Measurements from ENCODE around the gene RBPJ.
"Not testable (repeated sequence)": the region's sequence is repeated elsewhere in the genome, so short reads cannot be mapped to it uniquely, and the experiment has no call there.

The RBPJ gene

DNA sequence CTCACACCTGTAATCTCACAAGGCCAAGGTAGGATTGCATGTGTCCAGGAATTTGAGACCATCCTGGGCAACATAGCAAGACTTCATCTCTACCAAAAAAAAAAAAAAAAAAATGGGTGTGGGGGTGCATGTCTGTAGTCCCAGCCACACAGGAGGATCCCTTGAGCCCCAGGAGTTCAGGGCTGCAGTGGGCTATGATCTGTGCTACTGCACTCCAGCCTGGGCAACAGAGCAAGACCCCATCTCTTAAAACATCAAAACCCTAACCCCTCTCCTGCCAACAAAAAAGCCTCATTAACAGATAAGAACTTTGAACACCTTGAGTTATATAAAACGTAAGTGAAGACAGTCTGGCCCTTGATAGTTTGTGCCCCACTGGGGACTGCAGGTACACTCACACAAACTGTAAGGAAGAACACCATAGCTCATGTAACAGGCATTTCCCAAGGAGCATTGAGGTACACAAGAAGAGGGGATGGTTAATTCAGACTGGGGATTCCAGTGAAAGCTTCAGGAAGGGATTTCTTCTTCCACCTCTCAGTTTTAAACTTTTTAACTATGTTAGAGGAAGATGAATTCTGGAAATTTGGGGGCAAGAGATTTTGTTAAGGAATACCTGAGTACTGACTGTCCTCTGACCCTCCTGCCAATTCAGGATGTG, 34.7 kb downstream of the RBPJ start:
- Histone ChIP-seq H4K91ac (ENCODE audit: low read length) (no peak overlapping the region), H3K23ac (ENCODE audit: low read length in 2 of 2) (no peak overlapping the region), H3K36me3 (ENCODE audit: control insufficient read depth in 1 of 2, insufficient read depth in 2 of 2, low read depth in 1 of 2, low read length in 2 of 2) (peaks cover 0 to 42% of the 10 kb centered on the region in 2 experiments), H3K4me2 (ENCODE audit: low read length, poor library complexity, severe bottlenecking) (no peak overlapping the region), H3K9ac (ENCODE audit: low read length) (peak overlapping the region; percentile 23), H3K4me3 (ENCODE audit: insufficient read depth in 1 of 2, low read depth in 1 of 2, low read length in 2 of 2) (no peak overlapping the region), H3K18ac (ENCODE audit: low read depth in 1 of 2, low read length in 2 of 2) (no peak overlapping the region), H3K14ac (ENCODE audit: low read length in 2 of 2) (no peak overlapping the region), H3K4me1 (ENCODE audit: control insufficient read depth, insufficient read depth, low read depth, low read length) (peaks cover 4% of the 10 kb centered on the region), H2AFZ (ENCODE audit: low read depth, low read length) (no peak overlapping the region), H3K79me1 (replicated peaks; ENCODE audit: low read length, poor library complexity, severe bottlenecking) (peaks cover 11% of the 10 kb centered on the region), H4K8ac (ENCODE audit: low read length) (no peak overlapping the region), H3K9me3 (ENCODE audit: control insufficient read depth, low read length) (no peaks in the 10 kb centered on the region), H3K27ac (ENCODE audit: low read length, poor library complexity, severe bottlenecking) (no peak overlapping the region), H2BK12ac (ENCODE audit: low read length in 2 of 2) (no peak overlapping the region), H2BK5ac (ENCODE audit: low read depth, low read length, poor library complexity, severe bottlenecking) (no peak overlapping the region), H2AK5ac (ENCODE audit: low read length, severe bottlenecking) (no peak overlapping the region), H3K4ac (ENCODE audit: low read depth in 1 of 2, low read length in 2 of 2) (no peak overlapping the region), H3K27me3 (ENCODE audit: control insufficient read depth in 1 of 2, insufficient read depth in 1 of 2, low read length in 2 of 2) (no peaks in the 10 kb centered on the region), H2BK120ac (ENCODE audit: low read depth, low read length) (no peak overlapping the region), H2BK15ac (ENCODE audit: low read depth, poor library complexity, severe bottlenecking) (no peak overlapping the region)
- 100% methylated on average over 1 of the region's 1 CpG for WGBS
- no peak for DNase-seq

DNA sequence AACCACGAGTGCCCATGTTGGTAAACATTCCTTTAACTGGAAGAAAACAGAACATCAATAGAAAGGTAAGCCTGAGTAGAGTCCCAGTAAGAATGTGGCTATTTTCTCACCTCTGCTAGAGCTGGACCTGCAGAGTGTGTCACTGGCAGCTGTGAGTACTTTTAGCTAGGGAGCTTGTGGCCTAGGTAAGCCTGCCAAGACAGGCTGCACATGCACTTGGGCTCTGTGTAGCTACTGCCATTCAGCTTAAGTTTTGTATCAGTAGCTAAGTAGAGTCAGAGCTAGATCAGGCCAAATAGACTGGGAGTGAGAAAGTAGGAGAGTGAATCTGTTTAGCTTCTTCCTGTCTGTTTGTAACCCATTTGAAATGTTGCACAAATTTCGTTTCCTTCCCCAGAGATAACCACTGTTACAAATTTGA, 35.3 kb downstream of the RBPJ start:
- Histone ChIP-seq H3K27me3 (ENCODE audit: control insufficient read depth in 1 of 2, insufficient read depth in 1 of 2, low read length in 2 of 2) (no peaks in the 10 kb centered on the region), H2BK12ac (ENCODE audit: low read length in 2 of 2) (no peak overlapping the region), H3K4me1 (ENCODE audit: control insufficient read depth, insufficient read depth, low read depth, low read length) (peaks cover 4% of the 10 kb centered on the region), H3K4ac (ENCODE audit: low read depth in 1 of 2, low read length in 2 of 2) (no peak overlapping the region), H4K8ac (ENCODE audit: low read length) (no peak overlapping the region), H3K4me3 (ENCODE audit: insufficient read depth in 1 of 2, low read depth in 1 of 2, low read length in 2 of 2) (no peak overlapping the region), H2AK5ac (ENCODE audit: low read length, severe bottlenecking) (no peak overlapping the region), H3K4me2 (ENCODE audit: low read length, poor library complexity, severe bottlenecking) (no peak overlapping the region), H3K27ac (ENCODE audit: low read length, poor library complexity, severe bottlenecking) (no peak overlapping the region), H2BK15ac (ENCODE audit: low read depth, poor library complexity, severe bottlenecking) (no peak overlapping the region), H3K18ac (ENCODE audit: low read depth in 1 of 2, low read length in 2 of 2) (no peak overlapping the region), H3K79me1 (replicated peaks; ENCODE audit: low read length, poor library complexity, severe bottlenecking) (peaks cover 11% of the 10 kb centered on the region), H4K91ac (ENCODE audit: low read length) (no peak overlapping the region), H3K14ac (ENCODE audit: low read length in 2 of 2) (no peak overlapping the region), H3K9me3 (ENCODE audit: control insufficient read depth, low read length) (no peaks in the 10 kb centered on the region), H2BK120ac (ENCODE audit: low read depth, low read length) (no peak overlapping the region), H3K9ac (ENCODE audit: low read length) (peak overlapping the region; percentile 23), H2BK5ac (ENCODE audit: low read depth, low read length, poor library complexity, severe bottlenecking) (no peak overlapping the region), H2AFZ (ENCODE audit: low read depth, low read length) (no peak overlapping the region), H3K36me3 (ENCODE audit: control insufficient read depth in 1 of 2, insufficient read depth in 2 of 2, low read depth in 1 of 2, low read length in 2 of 2) (peaks cover 0 to 41% of the 10 kb centered on the region in 2 experiments), H3K23ac (ENCODE audit: low read length in 2 of 2) (peak overlapping the region in 1 of 2 experiments; percentile 77)
- 60% methylated on average over 2 of the region's 2 CpGs for WGBS
- peak; percentile 18 for DNase-seq

DNA sequence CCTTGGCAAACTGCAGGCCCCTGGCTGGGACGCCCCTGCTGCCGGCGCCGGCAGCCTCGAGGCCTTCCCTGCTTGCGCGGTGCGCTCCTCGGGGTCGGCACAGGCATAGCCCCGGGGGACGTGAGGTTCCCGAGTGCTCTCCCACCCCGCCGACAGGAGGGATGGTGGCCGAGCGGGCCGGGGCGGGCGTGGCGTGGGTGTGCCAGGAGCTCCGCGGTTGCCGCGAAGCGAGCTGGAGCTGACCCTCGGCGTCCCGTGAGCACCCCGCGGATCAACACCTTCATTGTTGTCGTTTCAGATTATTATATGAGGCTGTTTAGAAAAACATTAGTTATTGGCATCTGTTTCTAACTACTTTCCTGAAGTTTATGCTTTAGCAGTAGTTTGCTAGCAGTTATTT, 38.7 kb downstream of the RBPJ start:
- H3K23ac ChIP-seq (ENCODE audit: low read length in 2 of 2); H3K4me1 ChIP-seq (ENCODE audit: control insufficient read depth, insufficient read depth, low read depth, low read length); H2AK5ac ChIP-seq (ENCODE audit: low read length, severe bottlenecking); H3K14ac ChIP-seq (ENCODE audit: low read length in 2 of 2); H2BK5ac ChIP-seq (ENCODE audit: low read depth, low read length, poor library complexity, severe bottlenecking); H2BK12ac ChIP-seq (ENCODE audit: low read length in 2 of 2); H3K27me3 ChIP-seq (ENCODE audit: control insufficient read depth in 1 of 2, insufficient read depth in 1 of 2, low read length in 2 of 2); H4K8ac ChIP-seq (ENCODE audit: low read length); H2AFZ ChIP-seq (ENCODE audit: low read depth, low read length); H4K91ac ChIP-seq (ENCODE audit: low read length); H3K4ac ChIP-seq (ENCODE audit: low read depth in 1 of 2, low read length in 2 of 2); H2BK120ac ChIP-seq (ENCODE audit: low read depth, low read length); H3K4me3 ChIP-seq (ENCODE audit: insufficient read depth in 1 of 2, low read depth in 1 of 2, low read length in 2 of 2); H3K27ac ChIP-seq (ENCODE audit: low read length, poor library complexity, severe bottlenecking); H3K4me2 ChIP-seq (ENCODE audit: low read length, poor library complexity, severe bottlenecking); H3K18ac ChIP-seq (ENCODE audit: low read depth in 1 of 2, low read length in 2 of 2); H3K9me3 ChIP-seq (ENCODE audit: control insufficient read depth, low read length); DNase-seq: not testable (repeated sequence)
- Histone ChIP-seq H3K36me3 (ENCODE audit: control insufficient read depth in 1 of 2, insufficient read depth in 2 of 2, low read depth in 1 of 2, low read length in 2 of 2) (peaks cover 0 to 34% of the 10 kb centered on the region in 2 experiments), H3K9ac (ENCODE audit: low read length) (peak overlapping the region; percentile 22), H3K79me1 (replicated peaks; ENCODE audit: low read length, poor library complexity, severe bottlenecking) (peaks cover 11% of the 10 kb centered on the region), H2BK15ac (ENCODE audit: low read depth, poor library complexity, severe bottlenecking) (peak overlapping the region; percentile 7)
- 75% methylated on average over 21 of the region's 32 CpGs for WGBS

DNA sequence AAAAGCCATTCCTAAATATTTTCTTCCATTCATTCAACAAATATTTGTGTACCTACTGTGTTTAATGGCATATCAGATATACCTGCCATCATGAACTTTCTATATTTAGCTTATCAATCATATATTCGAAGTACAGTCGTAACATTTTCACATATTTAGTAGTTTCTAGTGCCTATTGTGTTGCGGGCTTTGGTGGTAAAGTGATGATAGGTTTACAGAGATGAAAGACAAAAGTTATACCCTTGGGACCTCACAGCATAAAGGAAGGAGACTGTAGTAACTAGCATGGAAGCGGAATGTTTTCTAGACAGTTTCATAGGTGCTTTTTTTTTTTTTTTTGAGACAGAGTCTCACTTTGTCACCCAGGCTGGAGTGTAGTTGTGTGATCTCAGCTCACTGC, 39.5 kb downstream of the RBPJ start:
- Histone ChIP-seq H4K8ac (ENCODE audit: low read length) (no peak overlapping the region), H2BK12ac (ENCODE audit: low read length in 2 of 2) (no peak overlapping the region), H3K79me1 (replicated peaks; ENCODE audit: low read length, poor library complexity, severe bottlenecking) (peaks cover 11% of the 10 kb centered on the region), H3K18ac (ENCODE audit: low read depth in 1 of 2, low read length in 2 of 2) (no peak overlapping the region), H3K4me3 (ENCODE audit: insufficient read depth in 1 of 2, low read depth in 1 of 2, low read length in 2 of 2) (no peak overlapping the region), H2BK5ac (ENCODE audit: low read depth, low read length, poor library complexity, severe bottlenecking) (no peak overlapping the region), H3K36me3 (ENCODE audit: control insufficient read depth in 1 of 2, insufficient read depth in 2 of 2, low read depth in 1 of 2, low read length in 2 of 2) (peaks cover 0 to 35% of the 10 kb centered on the region in 2 experiments), H3K27ac (ENCODE audit: low read length, poor library complexity, severe bottlenecking) (no peak overlapping the region), H3K23ac (ENCODE audit: low read length in 2 of 2) (no peak overlapping the region), H3K4me1 (ENCODE audit: control insufficient read depth, insufficient read depth, low read depth, low read length) (peaks cover 5% of the 10 kb centered on the region), H2BK120ac (ENCODE audit: low read depth, low read length) (no peak overlapping the region), H4K91ac (ENCODE audit: low read length) (no peak overlapping the region), H3K4me2 (ENCODE audit: low read length, poor library complexity, severe bottlenecking) (no peak overlapping the region), H3K9ac (ENCODE audit: low read length) (peak overlapping the region; percentile 22), H3K4ac (ENCODE audit: low read depth in 1 of 2, low read length in 2 of 2) (no peak overlapping the region), H2BK15ac (ENCODE audit: low read depth, poor library complexity, severe bottlenecking) (no peak overlapping the region), H2AFZ (ENCODE audit: low read depth, low read length) (no peak overlapping the region), H3K9me3 (ENCODE audit: control insufficient read depth, low read length) (no peaks in the 10 kb centered on the region), H2AK5ac (ENCODE audit: low read length, severe bottlenecking) (no peak overlapping the region), H3K27me3 (ENCODE audit: control insufficient read depth in 1 of 2, insufficient read depth in 1 of 2, low read length in 2 of 2) (no peaks in the 10 kb centered on the region), H3K14ac (ENCODE audit: low read length in 2 of 2) (no peak overlapping the region)
- 95% methylated on average over 4 of the region's 4 CpGs for WGBS
- DNase-seq, result no peak
